OCI-LY1 (cell line): ENCODE data around the gene PSMB5.

Source experiments
- EZH2 ChIP-seq: fragments of 200-600 bp; sonication (generic), shearing (Covaris generic); IDR thresholded peaks from 2 replicates; pipeline ENCODE4 v1.8.0; 2017; ENCODE audit warnings: borderline replicate concordance, mixed run types, mild to moderate bottlenecking, antibody characterized with exemption, low read length, moderate library complexity, mixed read lengths
- TF ChIP-seq, protein P1 (sequence below): fragments of 200-600 bp; sonication (generic), shearing (Covaris generic); IDR thresholded peaks from 2 replicates; pipeline ENCODE4 v1.5.1; 2017; ENCODE audit warnings: mild to moderate bottlenecking, antibody characterized with exemption, low read length, moderate library complexity, mixed read lengths

DNA sequence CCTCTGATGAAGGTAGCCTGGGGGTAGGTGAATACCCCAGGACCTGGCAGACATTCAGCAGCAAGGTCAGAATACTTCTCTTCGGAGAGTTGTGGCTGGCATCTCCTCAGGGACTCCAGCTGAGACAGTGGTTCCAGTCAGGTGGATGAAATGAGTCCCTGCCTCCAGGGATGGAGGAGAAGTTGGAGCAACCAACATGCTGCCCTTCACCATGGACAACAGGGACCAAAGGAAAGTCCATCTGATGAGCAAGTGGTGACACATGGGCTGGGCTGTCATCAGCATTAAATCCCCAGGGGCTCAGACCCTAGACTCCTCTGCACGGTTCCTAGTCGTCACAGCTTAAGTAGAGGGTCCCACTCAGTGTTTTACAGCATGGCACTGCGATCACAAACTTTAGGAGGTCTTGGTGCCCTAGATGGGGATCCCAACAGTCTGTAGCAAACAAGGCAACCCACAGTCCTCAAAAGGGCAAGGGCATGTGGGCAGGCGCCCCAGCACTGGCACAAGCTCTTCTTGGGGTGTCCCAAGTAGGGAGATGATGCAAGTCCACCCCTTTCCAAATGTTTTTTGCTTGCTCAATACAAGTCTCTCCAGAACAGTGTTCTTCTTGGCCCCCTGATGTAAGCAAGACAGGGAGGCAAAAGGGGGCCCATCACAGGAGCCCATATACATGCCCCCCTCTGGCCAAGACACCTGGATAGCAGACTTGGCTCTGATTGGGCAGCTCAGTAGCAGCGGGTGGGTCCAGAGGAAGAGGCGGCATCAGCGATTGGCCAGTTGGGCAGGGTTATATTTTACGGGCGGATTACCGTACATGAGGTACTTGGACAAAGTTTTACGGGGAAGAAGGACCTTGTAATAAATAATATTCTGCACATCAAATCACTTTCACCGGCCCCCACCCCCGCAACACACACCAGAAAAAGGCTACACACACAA lies 33.4 kb upstream of the PSMB5 start:
- TF ChIP-seq, protein P1, sequence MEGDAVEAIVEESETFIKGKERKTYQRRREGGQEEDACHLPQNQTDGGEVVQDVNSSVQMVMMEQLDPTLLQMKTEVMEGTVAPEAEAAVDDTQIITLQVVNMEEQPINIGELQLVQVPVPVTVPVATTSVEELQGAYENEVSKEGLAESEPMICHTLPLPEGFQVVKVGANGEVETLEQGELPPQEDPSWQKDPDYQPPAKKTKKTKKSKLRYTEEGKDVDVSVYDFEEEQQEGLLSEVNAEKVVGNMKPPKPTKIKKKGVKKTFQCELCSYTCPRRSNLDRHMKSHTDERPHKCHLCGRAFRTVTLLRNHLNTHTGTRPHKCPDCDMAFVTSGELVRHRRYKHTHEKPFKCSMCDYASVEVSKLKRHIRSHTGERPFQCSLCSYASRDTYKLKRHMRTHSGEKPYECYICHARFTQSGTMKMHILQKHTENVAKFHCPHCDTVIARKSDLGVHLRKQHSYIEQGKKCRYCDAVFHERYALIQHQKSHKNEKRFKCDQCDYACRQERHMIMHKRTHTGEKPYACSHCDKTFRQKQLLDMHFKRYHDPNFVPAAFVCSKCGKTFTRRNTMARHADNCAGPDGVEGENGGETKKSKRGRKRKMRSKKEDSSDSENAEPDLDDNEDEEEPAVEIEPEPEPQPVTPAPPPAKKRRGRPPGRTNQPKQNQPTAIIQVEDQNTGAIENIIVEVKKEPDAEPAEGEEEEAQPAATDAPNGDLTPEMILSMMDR = no peak
- TF ChIP-seq EZH2 = no peak
